Middle frontal gyrus (tissue), 1 donor: ENCODE measurements around the gene GPR55.
A peak's percentile ranks its signal among the peaks of the same experiment; 100 is the strongest.

Source experiments
- DNase-seq: peaks from one replicate; pipeline ENCODE4 v3.0.0-alpha.2; 2015; ENCODE audit warnings: low spot score; ENCODE audit errors: extremely low spot score

Gene GPR55

GRCh38 chr2:230902180-230902899, 22.7 kb downstream of the GPR55 start:
- no peak for DNase-seq

- DNase-seq = no peak
These were observed 24.0 kb downstream of the GPR55 start for GRCh38 chr2:230901006-230901405.

- no peak for DNase-seq
These were observed 24.6 kb downstream of the GPR55 start for GRCh38 chr2:230900336-230900995.

- no peak for DNase-seq
These were observed 25.3 kb downstream of the GPR55 start for GRCh38 chr2:230899786-230900185.

GRCh38 chr2:230899287-230899686, 25.8 kb downstream of the GPR55 start:
- no peak for DNase-seq

GRCh38 chr2:230898713-230899091, 26.3 kb downstream of the GPR55 start:
- DNase-seq = no peak

GRCh38 chr2:230898016-230898712, 26.9 kb downstream of the GPR55 start:
- no peak for DNase-seq

GRCh38 chr2:230896346-230897115, 28.5 kb downstream of the GPR55 start:
- no peak for DNase-seq

GRCh38 chr2:230895536-230896345, 29.3 kb downstream of the GPR55 start:
- no peak for DNase-seq

- peak; percentile 37 for DNase-seq
These were observed 30.9 kb downstream of the GPR55 start for GRCh38 chr2:230893841-230894781.

- no peak for DNase-seq
These were observed 31.7 kb downstream of the GPR55 start for GRCh38 chr2:230893338-230893737.

GRCh38 chr2:230891509-230891908, 33.5 kb downstream of the GPR55 start:
- DNase-seq = no peak

GRCh38 chr2:230891064-230891463, 34.0 kb downstream of the GPR55 start:
- no peak for DNase-seq

- no peak for DNase-seq
These were observed 34.4 kb downstream of the GPR55 start for GRCh38 chr2:230890646-230891045.

GRCh38 chr2:230889911-230890601, 35.0 kb downstream of the GPR55 start:
- no peak for DNase-seq

- no peak for DNase-seq
These were observed 36.1 kb downstream of the GPR55 start for GRCh38 chr2:230888824-230889400.

- no peak for DNase-seq
These were observed 37.7 kb downstream of the GPR55 start for GRCh38 chr2:230887342-230887741.

- no peak for DNase-seq
These were observed 38.4 kb downstream of the GPR55 start for GRCh38 chr2:230886671-230887071.

GRCh38 chr2:230886206-230886605, 38.8 kb downstream of the GPR55 start:
- DNase-seq = no peak
